GM19238 (cell line): ENCODE data around the gene NEDD4.
A peak's percentile ranks its signal among the peaks of the same experiment; 100 is the strongest.
"Not testable (repeated sequence)": the region's sequence is repeated elsewhere in the genome, so short reads cannot be mapped to it uniquely, and the experiment has no call there.

Experiments
- DNase-seq: peaks from one replicate; pipeline ENCODE4 v3.0.0; 2011; ENCODE audit warnings: low spot score; ENCODE audit not compliant: insufficient read length

Gene NEDD4

DNA sequence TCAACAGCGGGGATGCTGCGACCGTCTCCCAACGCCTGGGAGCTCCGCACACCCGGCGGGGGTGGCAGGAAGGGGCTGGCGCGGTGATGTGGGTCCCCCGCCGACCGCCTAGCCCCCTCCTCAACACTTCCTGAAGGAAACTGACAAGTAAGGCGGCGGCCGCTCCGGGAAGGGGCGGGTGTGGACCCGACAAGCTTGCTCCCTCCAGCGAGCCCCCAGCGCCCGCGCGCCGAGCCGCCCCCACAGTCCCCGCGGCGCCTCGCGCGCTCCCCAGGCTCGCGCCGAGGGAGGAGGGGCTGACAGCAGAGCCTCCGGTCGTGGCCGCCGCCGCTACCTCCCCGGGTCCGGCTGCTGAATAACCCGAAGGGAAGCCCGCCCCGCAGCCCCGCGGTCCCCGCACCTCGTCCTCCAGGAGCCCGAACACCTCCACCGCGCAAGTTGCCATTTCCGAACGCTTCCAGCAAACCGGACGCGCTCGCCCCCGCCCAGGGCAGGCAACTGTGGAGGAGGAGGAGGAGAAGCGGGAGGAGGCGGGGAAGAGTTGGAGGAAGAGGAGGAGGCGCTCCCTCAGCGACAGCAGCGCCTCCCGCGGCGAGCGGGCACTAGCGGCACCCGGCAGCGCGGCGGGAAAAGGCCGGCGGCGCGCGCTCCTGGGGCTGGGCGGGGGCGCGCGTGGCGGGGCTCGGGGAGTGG, at the start of gene NEDD4:
Gene NEDD4 (minus strand): TSS at position 502 of the 693 bp plus-strand sequence. CDS start 57 bp downstream, at position 445.
- DNase-seq: peak; percentile 84

DNA sequence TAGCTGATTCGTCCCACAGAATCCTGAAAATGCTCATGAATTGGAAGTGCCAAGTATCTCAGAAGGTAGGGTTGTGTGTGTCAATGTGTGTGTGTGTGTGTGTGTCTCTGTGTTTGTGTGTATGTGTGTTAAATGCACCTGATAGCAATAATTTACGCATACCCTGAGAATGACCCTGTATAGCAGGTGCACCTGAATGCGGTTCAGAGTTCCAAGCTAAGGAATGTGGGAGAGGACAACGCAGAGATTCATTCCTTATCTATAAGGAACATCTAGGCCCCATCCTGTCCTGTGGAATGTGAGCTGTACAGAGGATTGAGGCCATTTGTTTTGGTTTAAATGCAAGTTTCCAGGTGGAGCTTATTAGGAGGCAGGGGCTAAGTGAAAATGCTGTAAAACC, 49.1 kb upstream of the NEDD4 start:
- no peak for DNase-seq

DNA sequence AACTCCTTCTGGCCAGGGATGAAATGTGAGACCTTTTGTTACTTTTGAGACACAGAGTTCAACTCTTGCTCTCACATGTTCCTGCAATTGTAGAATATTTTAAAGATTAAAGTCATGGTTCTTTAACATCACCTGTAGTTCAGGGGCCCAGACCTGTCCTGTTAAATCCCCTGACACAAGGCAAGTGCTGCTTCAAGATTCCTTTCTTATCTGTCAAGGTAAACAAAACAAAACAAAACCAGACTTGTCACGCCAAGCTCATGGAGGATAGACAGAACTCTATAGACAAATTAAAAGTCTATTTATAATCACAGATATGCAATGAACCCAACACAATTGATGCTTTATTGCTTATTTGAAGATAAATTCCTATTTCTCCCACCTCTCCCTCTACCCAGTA, 48.6 kb upstream of the NEDD4 start:
- no peak for DNase-seq

DNA sequence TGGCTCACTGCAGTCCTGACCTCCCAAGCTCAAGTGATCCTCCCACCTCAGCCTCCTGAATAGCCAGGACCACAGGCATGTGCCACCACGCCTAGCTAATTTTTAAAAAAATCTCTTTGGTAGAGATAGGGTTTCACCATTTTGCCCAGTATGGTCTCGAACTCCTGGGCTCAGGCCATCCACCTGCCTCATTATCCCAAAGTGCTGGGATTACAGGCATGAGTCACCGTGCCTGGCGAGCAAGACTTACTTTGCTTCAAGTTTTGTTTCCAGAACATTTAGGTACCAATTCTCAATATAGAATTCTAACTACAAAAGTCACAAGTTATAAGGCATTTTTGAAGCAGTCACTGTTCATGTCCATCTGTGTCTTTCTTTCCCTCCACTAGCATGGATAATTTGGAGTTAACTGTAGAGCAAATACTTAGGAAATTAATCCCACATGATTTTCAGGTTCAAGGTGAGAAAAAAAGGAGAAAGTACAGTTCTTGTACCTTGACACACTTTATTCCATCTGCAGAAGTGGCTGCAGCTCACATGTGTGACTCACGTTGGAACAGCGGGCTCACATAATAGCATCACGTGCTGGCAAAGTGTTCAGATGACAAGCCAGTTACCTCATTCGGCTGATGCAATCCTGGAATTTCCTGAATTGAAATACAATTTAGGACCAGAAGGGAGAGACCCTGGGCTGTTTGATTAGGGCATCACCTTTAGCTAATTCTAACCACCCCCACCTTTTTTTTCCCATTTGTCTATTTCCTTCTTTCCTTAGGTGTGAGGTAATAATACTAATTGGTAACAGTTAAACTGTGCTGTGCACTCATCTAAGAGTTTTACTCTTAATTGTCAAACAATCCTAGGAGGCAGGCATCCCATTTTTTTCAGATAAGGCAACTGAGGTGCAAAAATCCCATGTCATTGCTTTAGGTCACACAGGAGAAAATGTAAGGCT, 46.9 kb upstream of the NEDD4 start:
- no peak for DNase-seq

DNA sequence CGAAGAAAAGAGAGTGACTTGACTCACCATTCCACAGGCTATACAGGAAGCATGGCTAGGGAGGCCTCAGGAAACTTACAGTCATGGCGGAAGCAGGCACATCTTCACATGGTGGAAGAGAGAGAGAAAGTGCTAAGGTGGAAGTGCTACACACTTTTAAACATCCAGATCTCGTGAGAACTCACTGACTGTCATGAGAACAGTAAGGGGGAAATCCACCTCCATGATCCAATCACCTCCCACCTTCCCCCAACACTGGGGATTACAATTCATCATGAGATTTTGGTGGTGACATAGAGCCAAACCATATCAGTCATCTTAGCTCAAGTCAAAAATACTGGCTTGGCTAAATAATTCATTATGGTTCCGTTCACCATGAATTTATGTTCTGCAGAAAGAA, 45.3 kb upstream of the NEDD4 start:
- DNase-seq: no peak

DNA sequence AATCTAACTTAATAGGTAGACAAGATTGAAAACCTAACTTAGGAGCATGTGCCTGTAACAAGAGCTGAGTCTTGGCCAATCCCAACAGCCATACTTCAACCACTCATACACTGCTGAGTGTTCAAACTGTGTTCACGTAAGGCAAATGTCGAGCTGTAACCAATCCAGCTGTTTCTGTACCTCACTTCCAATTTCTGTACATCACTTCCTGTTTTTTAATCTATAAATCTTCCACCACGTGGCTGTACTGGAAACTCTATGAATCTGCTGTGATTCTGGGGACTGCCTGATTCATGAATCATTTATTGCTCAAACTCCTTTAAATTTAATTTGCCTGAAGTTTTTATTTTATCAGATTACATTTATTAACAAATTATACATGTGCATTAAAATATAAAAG, 44.6 kb upstream of the NEDD4 start:
- DNase-seq: no peak

DNA sequence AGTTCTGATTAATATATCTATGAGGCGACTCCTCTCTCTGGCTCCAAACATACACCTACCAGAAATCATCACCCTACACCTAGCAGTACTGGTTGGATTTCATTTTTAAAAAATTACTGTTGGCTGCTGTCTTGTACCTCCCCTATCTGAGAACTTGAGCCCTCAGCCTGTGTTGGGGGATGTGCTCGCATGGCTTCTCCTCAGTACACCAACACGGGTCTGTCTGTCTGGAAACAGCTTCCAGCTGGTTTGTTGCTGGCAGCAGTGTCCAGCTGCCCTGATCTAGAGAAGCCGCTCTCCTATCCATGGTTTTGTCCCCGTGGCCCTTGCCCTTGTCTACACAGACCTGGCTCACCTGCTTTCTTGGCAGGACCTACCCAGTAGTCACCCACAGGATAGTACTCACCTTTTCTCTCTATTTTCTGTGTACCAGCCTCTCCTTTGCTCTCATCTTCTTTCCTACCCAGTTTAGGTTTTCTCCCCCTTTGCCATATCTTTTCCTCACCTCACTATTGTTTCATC, 43.2 kb upstream of the NEDD4 start:
- no peak for DNase-seq

DNA sequence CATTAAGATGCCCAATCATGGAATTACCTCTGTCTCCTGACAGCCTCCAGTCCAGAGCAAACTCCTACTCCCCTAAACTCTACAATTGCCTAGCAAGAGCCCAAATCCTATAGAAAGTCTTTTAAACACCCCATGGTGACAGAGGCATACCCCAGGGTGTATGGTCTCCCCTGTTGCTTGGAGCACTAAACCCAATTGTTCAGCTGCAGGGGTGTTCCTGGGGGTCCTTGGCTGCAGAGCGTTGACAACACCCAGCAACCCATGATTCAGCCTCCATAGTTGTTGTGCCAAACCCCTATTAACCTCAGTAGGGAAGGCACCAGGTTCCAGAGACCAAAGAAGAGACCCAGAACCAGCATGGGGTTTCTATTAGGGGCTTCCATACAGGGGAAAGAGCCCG, 41.8 kb upstream of the NEDD4 start:
- DNase-seq: no peak

DNA sequence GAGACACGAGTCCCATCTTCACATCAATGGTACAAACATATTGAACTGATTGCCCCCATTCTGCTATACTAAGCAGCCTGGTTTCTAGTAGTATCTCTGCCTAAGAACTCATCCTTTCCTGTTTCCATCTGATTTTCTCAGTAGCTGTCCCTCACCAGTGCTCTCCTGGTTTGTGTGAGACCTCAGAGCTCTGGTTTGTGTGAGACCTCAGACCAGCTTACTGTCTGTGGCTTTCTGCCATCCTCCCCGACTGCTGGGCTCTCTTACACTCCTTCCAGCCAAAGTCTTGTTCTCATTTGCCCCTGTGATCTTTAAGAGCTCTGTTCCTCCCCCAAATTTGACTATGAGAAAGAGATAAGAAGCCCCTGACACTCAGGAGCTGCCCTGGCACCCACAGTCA, 41.1 kb upstream of the NEDD4 start:
- DNase-seq: no peak

DNA sequence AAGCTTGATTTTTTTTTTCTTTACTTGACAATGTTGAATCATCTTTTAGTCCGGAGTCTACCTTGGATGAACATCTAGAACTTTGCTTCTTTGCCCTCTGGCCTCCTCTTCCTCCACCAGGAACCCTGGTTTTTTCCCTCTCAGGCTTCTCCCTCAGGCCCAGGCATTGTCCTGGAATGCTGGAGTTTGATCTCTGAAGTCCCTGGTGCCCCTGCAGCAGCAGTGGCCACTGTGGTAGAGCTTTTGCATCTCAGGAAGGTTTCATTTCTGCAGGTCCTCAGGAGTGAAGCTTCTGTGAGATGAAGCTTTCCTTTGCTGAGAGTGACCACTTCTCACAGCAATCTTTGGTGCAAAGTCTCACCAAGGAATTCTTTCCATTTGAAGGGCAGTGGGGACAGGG, 39.0 kb upstream of the NEDD4 start:
- DNase-seq: no peak

DNA sequence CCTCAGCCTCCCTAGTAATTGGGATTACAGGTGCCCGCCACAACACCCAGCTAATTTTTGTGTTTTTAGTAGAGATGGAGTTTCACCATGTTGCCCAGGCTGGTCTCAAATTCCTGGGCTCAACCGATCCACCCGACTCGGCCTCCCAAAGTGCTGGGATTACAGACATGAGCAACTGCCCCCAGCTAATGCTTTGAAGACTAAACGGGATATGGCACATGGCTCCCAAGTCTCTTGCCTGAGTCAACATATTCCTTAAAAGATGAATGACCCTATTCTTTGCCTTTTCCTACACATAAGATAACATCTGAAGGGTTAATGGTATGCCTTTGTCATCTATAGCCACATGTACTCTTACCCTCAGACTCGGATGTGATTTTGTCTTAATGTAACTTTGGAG, 38.4 kb upstream of the NEDD4 start:
- no peak for DNase-seq

DNA sequence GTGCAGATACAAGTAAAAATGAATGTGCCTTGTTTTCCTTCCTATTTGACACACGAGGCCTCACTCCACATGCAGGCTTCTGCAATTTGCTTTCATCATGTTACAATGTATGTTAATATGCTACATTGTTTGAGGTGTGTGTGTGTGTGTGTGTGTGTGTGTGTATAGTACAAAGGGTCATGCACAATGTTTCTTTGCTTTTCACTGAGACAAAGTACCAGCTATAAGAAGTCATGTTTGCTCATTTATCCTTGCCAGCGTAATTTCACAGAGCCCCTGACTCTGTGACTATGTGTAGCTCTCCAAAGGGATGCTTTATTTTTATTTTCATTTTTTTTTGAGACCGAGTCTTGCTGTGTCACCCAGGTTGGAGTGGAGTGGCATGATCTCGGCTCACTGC, 38.0 kb upstream of the NEDD4 start:
- no peak for DNase-seq

DNA sequence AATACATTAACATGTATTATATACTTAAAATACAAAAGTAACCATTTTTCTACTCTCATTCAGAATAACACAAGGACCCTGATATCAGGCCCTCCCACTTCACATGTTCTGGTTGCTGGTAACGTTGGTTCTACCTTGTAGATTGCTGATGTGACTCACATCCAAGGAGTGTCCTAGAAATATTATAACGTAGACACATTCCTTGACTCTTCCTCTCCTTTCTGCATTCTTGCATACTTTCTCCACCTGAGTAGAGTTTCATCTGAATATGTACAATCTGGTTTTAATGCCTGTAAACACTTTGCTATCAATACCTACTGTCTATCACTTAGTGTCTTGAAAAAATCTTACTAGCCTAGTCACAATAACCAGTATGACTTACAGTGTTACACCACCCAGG, 35.0 kb upstream of the NEDD4 start:
- DNase-seq: no peak

DNA sequence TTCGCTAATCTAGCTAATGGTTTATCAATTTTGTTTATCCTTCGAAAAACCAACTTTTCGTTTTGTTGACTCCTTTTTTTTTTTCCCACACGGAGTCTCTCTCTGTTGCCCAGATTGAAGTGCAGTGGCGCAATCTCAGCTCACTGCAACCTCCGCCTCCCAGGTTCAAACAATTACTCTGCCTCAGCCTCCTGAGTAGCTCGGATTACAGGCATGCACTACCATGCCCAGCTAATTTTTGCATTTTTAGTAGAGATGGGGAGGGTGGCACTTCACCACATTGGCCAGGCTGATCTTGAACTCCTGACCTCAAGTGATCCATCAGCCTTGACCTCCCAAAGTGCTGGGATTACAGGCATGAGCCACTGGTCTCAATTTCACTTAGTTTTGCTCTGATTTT, 29.7 kb upstream of the NEDD4 start:
- not testable (repeated sequence) for DNase-seq

DNA sequence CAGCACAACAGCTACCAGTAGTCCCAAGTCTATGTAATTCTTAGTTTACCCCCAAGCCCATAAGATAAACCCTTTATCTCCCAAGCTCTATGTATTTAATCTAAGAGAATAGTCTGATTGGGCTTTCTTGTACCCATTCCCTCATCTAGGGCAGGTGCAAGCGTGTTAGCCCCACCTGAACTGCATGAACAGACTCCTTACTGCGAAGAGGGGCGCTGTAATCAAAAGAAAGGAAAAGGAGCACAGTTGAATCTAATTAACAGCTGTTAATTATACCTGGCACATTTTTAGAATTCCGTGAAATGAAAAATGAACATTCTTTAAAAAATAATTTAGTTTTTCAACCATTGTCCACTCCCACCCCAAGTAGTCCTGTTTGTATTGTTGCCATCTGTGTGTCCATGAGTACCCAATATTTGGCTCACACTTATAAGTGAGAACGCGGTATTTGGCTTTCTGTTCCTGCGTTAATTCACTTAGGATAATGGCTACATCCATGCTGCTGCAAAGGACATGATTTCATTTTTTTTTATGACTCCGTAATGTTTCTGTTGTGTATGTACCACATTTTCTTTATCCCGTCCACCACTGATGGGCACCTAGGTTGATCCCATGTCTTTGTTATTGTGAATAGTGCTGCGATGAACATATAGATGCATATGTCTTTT, 26.5 kb upstream of the NEDD4 start:
- DNase-seq: no peak

DNA sequence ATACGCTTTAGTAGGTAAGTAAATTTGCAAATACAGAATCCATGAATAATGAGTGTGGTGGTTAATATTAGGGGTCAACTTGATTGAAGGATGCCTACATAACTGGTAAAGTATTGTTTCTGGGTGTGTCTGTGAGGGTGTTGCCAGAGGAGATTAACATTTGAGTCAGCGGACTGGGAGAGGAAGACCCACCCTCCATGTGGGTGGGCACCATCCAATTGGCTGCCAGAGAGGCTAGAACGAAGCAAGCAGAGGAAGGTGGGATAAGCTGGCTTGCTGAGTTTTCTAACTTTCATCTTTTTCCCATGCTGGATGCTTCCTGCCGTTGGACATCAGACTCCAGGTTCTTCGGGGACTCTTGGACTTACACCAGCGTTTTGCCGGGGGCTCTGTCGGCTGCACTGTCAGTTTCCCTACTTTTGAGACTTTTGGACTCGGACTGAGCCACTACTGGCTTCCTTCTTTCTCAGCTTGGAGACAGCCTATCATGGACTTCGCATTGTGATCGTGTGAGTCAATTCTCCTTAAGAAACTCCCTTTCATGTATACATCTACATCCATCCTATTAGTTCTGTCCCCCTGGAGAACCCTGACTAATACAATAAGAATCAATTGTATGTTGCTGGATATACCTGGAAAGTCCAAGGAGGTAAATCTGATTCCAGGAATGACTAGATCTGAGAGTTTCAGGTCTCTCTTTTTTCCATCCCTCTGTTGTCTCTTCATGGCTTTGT, 25.8 kb upstream of the NEDD4 start:
- no peak for DNase-seq

DNA sequence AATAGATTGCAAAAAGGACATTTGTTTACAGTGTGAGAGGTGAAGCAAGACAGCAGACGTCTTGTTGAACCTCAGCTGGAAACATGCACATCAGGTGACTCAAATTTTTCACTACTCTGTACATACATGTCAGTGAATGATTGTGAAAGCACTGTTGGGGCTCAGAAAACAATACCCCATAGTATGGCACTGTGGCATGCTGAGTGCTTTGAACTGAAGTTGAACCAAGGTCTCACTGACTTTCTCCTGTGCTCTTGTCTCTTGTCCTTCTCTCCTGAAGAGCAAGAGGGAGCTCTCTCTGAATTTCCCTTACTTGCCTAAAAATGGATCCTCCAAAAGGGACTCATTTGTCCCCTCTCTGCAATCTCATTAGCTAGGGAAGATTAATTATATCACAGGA, 24.5 kb upstream of the NEDD4 start:
- DNase-seq: no peak

DNA sequence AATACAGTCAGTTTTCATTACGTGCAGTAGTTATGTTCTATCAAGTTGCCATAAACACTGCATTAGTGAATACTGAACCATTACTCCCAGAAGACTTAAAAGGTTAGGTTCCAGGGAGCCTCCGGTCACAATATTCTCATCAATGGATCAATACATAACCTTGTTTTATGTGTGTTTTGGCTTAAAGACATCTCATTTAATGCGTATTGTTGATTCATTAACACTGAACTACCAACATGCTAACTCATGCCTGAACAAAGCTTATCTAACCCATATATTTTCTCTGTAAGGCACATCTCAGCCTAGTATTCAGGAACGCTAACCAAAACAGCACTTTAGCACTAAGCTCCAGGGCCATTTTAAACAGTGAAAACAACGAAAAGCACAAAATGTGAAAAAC, 24.1 kb upstream of the NEDD4 start:
- DNase-seq: no peak

DNA sequence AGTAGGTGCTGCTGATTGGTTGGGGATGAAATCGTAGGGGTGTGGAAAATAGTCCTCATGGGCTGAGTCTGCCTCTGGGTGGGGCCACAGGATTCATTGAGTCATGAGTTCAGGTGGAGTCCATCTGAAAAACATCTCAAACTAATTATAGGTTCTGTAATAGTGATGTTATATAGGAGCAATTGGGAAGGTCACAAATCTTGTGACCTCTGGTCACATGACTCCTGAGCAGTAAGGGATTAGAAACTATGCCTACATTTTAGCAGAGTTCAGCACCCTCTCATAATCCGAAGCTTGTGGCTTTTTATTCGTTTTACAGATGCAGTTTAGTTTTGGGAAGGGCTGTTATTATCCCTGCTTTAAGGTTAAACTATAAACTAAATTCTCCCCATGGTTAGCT, 22.9 kb upstream of the NEDD4 start:
- no peak for DNase-seq

DNA sequence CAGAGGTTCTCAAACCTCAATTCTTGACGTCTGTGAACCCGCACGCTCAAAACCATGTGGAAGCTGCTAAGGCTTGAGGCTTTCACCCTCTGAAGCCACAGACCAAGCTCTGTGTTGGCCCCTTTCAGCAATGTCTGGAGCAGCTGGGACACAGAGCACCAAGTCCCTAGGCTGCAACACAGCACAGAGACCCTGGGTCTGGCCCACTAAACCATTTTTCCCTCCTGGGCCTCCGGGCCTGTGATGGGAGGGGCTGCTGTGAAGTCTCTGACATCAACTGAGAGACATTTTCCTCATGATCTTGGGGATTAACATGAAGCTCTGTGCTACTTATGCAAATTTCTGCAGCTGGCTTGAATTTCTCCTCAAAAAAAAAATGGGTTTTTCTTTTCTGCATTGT, 21.3 kb upstream of the NEDD4 start:
- no peak for DNase-seq

DNA sequence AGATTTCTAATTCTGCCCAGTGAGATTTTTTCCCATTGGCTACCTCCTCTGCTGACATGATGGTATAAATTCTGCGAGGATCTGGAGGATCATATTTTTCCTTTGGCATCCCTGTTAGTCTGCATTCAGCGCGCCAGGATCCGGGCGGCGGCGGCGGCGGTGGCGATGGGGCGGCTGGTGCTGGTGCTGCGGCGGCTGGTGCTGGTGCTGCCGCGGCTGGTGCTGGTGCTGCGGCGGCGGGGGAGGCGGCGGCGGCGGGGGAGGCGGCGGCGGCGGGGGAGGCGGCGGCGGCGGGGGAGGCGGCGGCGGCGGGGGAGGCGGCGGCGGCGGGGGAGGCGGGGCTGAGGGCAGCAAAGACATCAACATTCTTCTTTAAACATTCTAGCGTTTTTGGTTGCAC, 13.6 kb upstream of the NEDD4 start:
- not testable (repeated sequence) for DNase-seq
